ENCODE results near the gene BTAF1. TPM values are rescaled to one million over a fixed set of nuclear protein-coding genes. Genes with fewer than 3 reads are reported as not detected.

BTAF1 gene
- total and polyA plus RNA-seq, 7 experiments from 2014 or later: 6.9 to 84.8 (median 72.6) TPM

- H3K4me3 ChIP-seq (ENCODE audit: low read length): no peak overlapping the region
- H3K36me3 ChIP-seq (ENCODE audit: control insufficient read depth in 2 of 3, insufficient read depth in 3 of 3, low read length in 3 of 3): no peaks in the 10 kb centered on the region
- no peaks in the 10 kb centered on the region for H3K9me3 ChIP-seq (ENCODE audit: control insufficient read depth in 2 of 3, low read length in 3 of 3)
- no peak overlapping the region for H3K4me3 Mint-ChIP-seq
- H3K27ac ChIP-seq (ENCODE audit: low read depth, low read length): no peak overlapping the region
- ChIA-PET CTCF (no interaction called here), POLR2A (no interaction called here)
- H3K36me3 Mint-ChIP-seq: peaks cover 0 to 9% (median 0%) of the 10 kb centered on the region in 5 donors
- peaks cover 0 to 8% of the 10 kb centered on the region in 2 donors for H3K4me1 ChIP-seq (ENCODE audit: control insufficient read depth in 2 of 2, insufficient read depth in 2 of 2, low read length in 2 of 2)
- peaks cover 0 to 1% (median 0%) of the 10 kb centered on the region in 11 donors for H3K9me3 Mint-ChIP-seq
- no peaks in the 10 kb centered on the region for H3K27me3 ChIP-seq (ENCODE audit: control insufficient read depth in 2 of 2, insufficient read depth in 2 of 2, low read length in 2 of 2)
- no peak overlapping the region for H3K27ac Mint-ChIP-seq
- DNase-seq (no peak), ATAC-seq (no peak)
- intact Hi-C loops (cut with micrococcal nuclease): no loop called here
- H3K27me3 Mint-ChIP-seq: no peaks in the 10 kb centered on the region
- peaks cover 4 to 17% (median 12%) of the 10 kb centered on the region in 7 donors for H3K4me1 Mint-ChIP-seq
Observed at GRCh38 chr10:92045641-92046106, 122.1 kb downstream of the BTAF1 start.

- no peak for ATAC-seq
- Histone ChIP-seq H3K27me3 (ENCODE audit: control insufficient read depth in 2 of 2, insufficient read depth in 2 of 2, low read length in 2 of 2) (no peaks in the 10 kb centered on the region), H3K4me3 (ENCODE audit: low read length) (no peak overlapping the region), H3K9me3 (ENCODE audit: control insufficient read depth in 2 of 3, low read length in 3 of 3) (no peaks in the 10 kb centered on the region), H3K27ac (ENCODE audit: low read depth, low read length) (no peak overlapping the region), H3K4me1 (ENCODE audit: control insufficient read depth in 2 of 2, insufficient read depth in 2 of 2, low read length in 2 of 2) (peaks cover 0 to 8% of the 10 kb centered on the region in 2 donors), H3K36me3 (ENCODE audit: control insufficient read depth in 2 of 3, insufficient read depth in 3 of 3, low read length in 3 of 3) (no peaks in the 10 kb centered on the region)
- POLR2A ChIA-PET: no interaction called here
- peak overlapping the region in 2 of 9 donors; percentile 4 to 32 for H3K27ac Mint-ChIP-seq
- no peaks in the 10 kb centered on the region for H3K27me3 Mint-ChIP-seq
- H3K36me3 Mint-ChIP-seq: peaks cover 0 to 9% (median 0%) of the 10 kb centered on the region in 5 donors
- CTCF ChIA-PET: no interaction called here
- peaks cover 4 to 17% (median 12%) of the 10 kb centered on the region in 7 donors for H3K4me1 Mint-ChIP-seq
- no peak for DNase-seq
- intact Hi-C loops (cut with micrococcal nuclease): no loop called here
- H3K4me3 Mint-ChIP-seq: no peak overlapping the region
- peaks cover 0 to 1% (median 0%) of the 10 kb centered on the region in 11 donors for H3K9me3 Mint-ChIP-seq
Observed at GRCh38 chr10:92047215-92047614, 123.6 kb downstream of the BTAF1 start.

GRCh38 chr10:92052088-92052487 lies 128.5 kb downstream of the BTAF1 start:
- H3K36me3 ChIP-seq (ENCODE audit: control insufficient read depth in 2 of 3, insufficient read depth in 3 of 3, low read length in 3 of 3): no peaks in the 10 kb centered on the region
- H3K27ac Mint-ChIP-seq: no peak overlapping the region
- H3K4me3 ChIP-seq (ENCODE audit: low read length): no peak overlapping the region
- no peaks in the 10 kb centered on the region for H3K27me3 Mint-ChIP-seq
- no peaks in the 10 kb centered on the region for H3K27me3 ChIP-seq (ENCODE audit: control insufficient read depth in 2 of 2, insufficient read depth in 2 of 2, low read length in 2 of 2)
- H3K4me1 ChIP-seq (ENCODE audit: control insufficient read depth in 2 of 2, insufficient read depth in 2 of 2, low read length in 2 of 2): peaks cover 0 to 8% of the 10 kb centered on the region in 2 donors
- POLR2A ChIA-PET: no interaction called here
- H3K4me3 Mint-ChIP-seq: no peak overlapping the region
- H3K36me3 Mint-ChIP-seq: peaks cover 0 to 19% (median 11%) of the 10 kb centered on the region in 5 donors
- no peak overlapping the region for H3K27ac ChIP-seq (ENCODE audit: low read depth, low read length)
- H3K4me1 Mint-ChIP-seq: peaks cover 11 to 13% (median 12%) of the 10 kb centered on the region in 7 donors
- H3K9me3 Mint-ChIP-seq: no peaks in the 10 kb centered on the region
- DNase-seq (no peak), ATAC-seq (no peak)
- no peaks in the 10 kb centered on the region for H3K9me3 ChIP-seq (ENCODE audit: control insufficient read depth in 2 of 3, low read length in 3 of 3)
- intact Hi-C loops (cut with micrococcal nuclease): no loop called here
- CTCF ChIA-PET: no interaction called here

GRCh38 chr10:92052741-92053140 lies 129.2 kb downstream of the BTAF1 start:
- POLR2A ChIA-PET: interaction anchor here (0.7 kb wide), 1 partner anchor 24 kb away, joined by 3 read pairs; no protein-coding TSS in a partner anchor
- H3K27ac Mint-ChIP-seq: peak overlapping the region in 2 of 9 donors; percentile 24 to 43
- CTCF ChIA-PET: interaction anchor here (0.7 kb wide), 1 partner anchor 742 kb away, joined by 4 read pairs; no protein-coding TSS in a partner anchor

GRCh38 chr10:92054807-92055206 lies 131.2 kb downstream of the BTAF1 start:
- Mint-ChIP-seq H3K4me1 (peaks cover 0 to 10% (median 0%) of the 10 kb centered on the region in 7 donors), H3K36me3 (peaks cover 0 to 23% (median 15%) of the 10 kb centered on the region in 5 donors), H3K27ac (no peak overlapping the region), H3K27me3 (no peaks in the 10 kb centered on the region), H3K9me3 (no peaks in the 10 kb centered on the region), H3K4me3 (no peak overlapping the region)
- Histone ChIP-seq H3K27me3 (ENCODE audit: control insufficient read depth in 2 of 2, insufficient read depth in 2 of 2, low read length in 2 of 2) (no peaks in the 10 kb centered on the region), H3K4me3 (ENCODE audit: low read length) (no peak overlapping the region), H3K27ac (ENCODE audit: low read depth, low read length) (no peak overlapping the region), H3K4me1 (ENCODE audit: control insufficient read depth in 2 of 2, insufficient read depth in 2 of 2, low read length in 2 of 2) (no peaks in the 10 kb centered on the region), H3K9me3 (ENCODE audit: control insufficient read depth in 2 of 3, low read length in 3 of 3) (no peaks in the 10 kb centered on the region), H3K36me3 (ENCODE audit: control insufficient read depth in 2 of 3, insufficient read depth in 3 of 3, low read length in 3 of 3) (no peaks in the 10 kb centered on the region)
- ATAC-seq (no peak), DNase-seq (no peak)
- ChIA-PET CTCF (no interaction called here), POLR2A (no interaction called here)
- intact Hi-C loops (cut with micrococcal nuclease): no loop called here

More at GRCh38 chr10:92052741-92053140, 129.2 kb downstream of the BTAF1 start:
- H3K4me3 Mint-ChIP-seq: no peak overlapping the region
- no peak overlapping the region for H3K4me3 ChIP-seq (ENCODE audit: low read length)
- peaks cover 8 to 11% (median 10%) of the 10 kb centered on the region in 7 donors for H3K4me1 Mint-ChIP-seq
- H3K36me3 Mint-ChIP-seq: peaks cover 0 to 19% (median 11%) of the 10 kb centered on the region in 5 donors
- H3K9me3 ChIP-seq (ENCODE audit: control insufficient read depth in 2 of 3, low read length in 3 of 3): no peaks in the 10 kb centered on the region
- ATAC-seq (no peak), DNase-seq (no peak)
- no peaks in the 10 kb centered on the region for H3K36me3 ChIP-seq (ENCODE audit: control insufficient read depth in 2 of 3, insufficient read depth in 3 of 3, low read length in 3 of 3)
- H3K9me3 Mint-ChIP-seq: no peaks in the 10 kb centered on the region
- intact Hi-C loops (cut with micrococcal nuclease): no loop called here
- no peaks in the 10 kb centered on the region for H3K27me3 Mint-ChIP-seq
- H3K27me3 ChIP-seq (ENCODE audit: control insufficient read depth in 2 of 2, insufficient read depth in 2 of 2, low read length in 2 of 2): no peaks in the 10 kb centered on the region
- no peak overlapping the region for H3K27ac ChIP-seq (ENCODE audit: low read depth, low read length)
- H3K4me1 ChIP-seq (ENCODE audit: control insufficient read depth in 2 of 2, insufficient read depth in 2 of 2, low read length in 2 of 2): peaks cover 0 to 6% of the 10 kb centered on the region in 2 donors

GRCh38 chr10:92062273-92062672 lies 138.7 kb downstream of the BTAF1 start:
- H3K36me3 Mint-ChIP-seq: peaks cover 0 to 14% (median 4%) of the 10 kb centered on the region in 5 donors
- H3K27me3 Mint-ChIP-seq: no peaks in the 10 kb centered on the region
- no peaks in the 10 kb centered on the region for H3K4me1 ChIP-seq (ENCODE audit: control insufficient read depth in 2 of 2, insufficient read depth in 2 of 2, low read length in 2 of 2)
- H3K36me3 ChIP-seq (ENCODE audit: control insufficient read depth in 2 of 3, insufficient read depth in 3 of 3, low read length in 3 of 3): no peaks in the 10 kb centered on the region
- no peak overlapping the region for H3K27ac Mint-ChIP-seq
- no peak overlapping the region for H3K27ac ChIP-seq (ENCODE audit: low read depth, low read length)
- H3K4me1 Mint-ChIP-seq: peaks cover 0 to 3% (median 0%) of the 10 kb centered on the region in 7 donors
- no peaks in the 10 kb centered on the region for H3K9me3 Mint-ChIP-seq
- ATAC-seq: no peak
- DNase-seq: no peak
- H3K4me3 ChIP-seq (ENCODE audit: low read length): no peak overlapping the region
- no peaks in the 10 kb centered on the region for H3K9me3 ChIP-seq (ENCODE audit: control insufficient read depth in 2 of 3, low read length in 3 of 3)
- no peak overlapping the region for H3K4me3 Mint-ChIP-seq
- no peaks in the 10 kb centered on the region for H3K27me3 ChIP-seq (ENCODE audit: control insufficient read depth in 2 of 2, insufficient read depth in 2 of 2, low read length in 2 of 2)
- intact Hi-C loops (cut with micrococcal nuclease): no loop called here
- POLR2A ChIA-PET: no interaction called here
- CTCF ChIA-PET: no interaction called here

GRCh38 chr10:92064506-92064905 lies 140.9 kb downstream of the BTAF1 start:
- Mint-ChIP-seq H3K4me1 (no peaks in the 10 kb centered on the region), H3K27me3 (no peaks in the 10 kb centered on the region), H3K4me3 (no peak overlapping the region), H3K36me3 (peaks cover 0 to 11% (median under 1%) of the 10 kb centered on the region in 5 donors), H3K9me3 (no peaks in the 10 kb centered on the region), H3K27ac (no peak overlapping the region)
- Histone ChIP-seq H3K9me3 (ENCODE audit: control insufficient read depth in 2 of 3, low read length in 3 of 3) (no peaks in the 10 kb centered on the region), H3K27ac (ENCODE audit: low read depth, low read length) (no peak overlapping the region), H3K27me3 (ENCODE audit: control insufficient read depth in 2 of 2, insufficient read depth in 2 of 2, low read length in 2 of 2) (no peaks in the 10 kb centered on the region), H3K36me3 (ENCODE audit: control insufficient read depth in 2 of 3, insufficient read depth in 3 of 3, low read length in 3 of 3) (no peaks in the 10 kb centered on the region), H3K4me3 (ENCODE audit: low read length) (no peak overlapping the region), H3K4me1 (ENCODE audit: control insufficient read depth in 2 of 2, insufficient read depth in 2 of 2, low read length in 2 of 2) (no peaks in the 10 kb centered on the region)
- CTCF ChIA-PET: no interaction called here
- POLR2A ChIA-PET: no interaction called here
- ATAC-seq: no peak
- intact Hi-C loops (cut with micrococcal nuclease): no loop called here
- DNase-seq: no peak
